Measurements from ENCODE around the gene FOXL2.

- no peak for TF ChIP-seq CEBPB (IDR thresholded peaks at IDR 0.05; ENCODE audit: borderline replicate concordance in 1 of 2, low read depth in 2 of 2, low read length in 2 of 2)
- TF ChIP-seq TCF12 (IDR thresholded peaks at IDR 0.05; ENCODE audit: low read depth, low read length), result no peak
- TF ChIP-seq NRF1 (conservative IDR thresholded peaks at IDR 0.05; ENCODE audit: low read depth, low read length), result no peak
- no peak for TF ChIP-seq EZH2 (IDR thresholded peaks at IDR 0.05; ENCODE audit: borderline replicate concordance, control insufficient read depth, low read depth, low read length)
- no peak for TF ChIP-seq CTCF (IDR thresholded peaks at IDR 0.05 in 2 of 3, conservative IDR thresholded peaks at IDR 0.05 in 1 of 3; ENCODE audit: control insufficient read depth in 2 of 3, extremely low read depth in 1 of 3, insufficient read depth in 1 of 3, low read depth in 3 of 3, low read length in 3 of 3)
- TF ChIP-seq TAF1 (IDR thresholded peaks at IDR 0.05; ENCODE audit: borderline replicate concordance, low read depth, low read length), result no peak
- no peak for TF ChIP-seq CREM (IDR thresholded peaks at IDR 0.05; ENCODE audit: low read depth)
- no peak for TF ChIP-seq CBX5 (IDR thresholded peaks at IDR 0.05; ENCODE audit: low read depth)
- no peak for TF ChIP-seq SIX5 (IDR thresholded peaks at IDR 0.05; ENCODE audit: low read depth, low read length, severe bottlenecking)
- no peak for TF ChIP-seq ZNF217 (IDR thresholded peaks at IDR 0.05)
- TF ChIP-seq POLR2AphosphoS5 (IDR thresholded peaks at IDR 0.05; ENCODE audit: low read length), result no peak
- TF ChIP-seq NR2C2 (IDR thresholded peaks at IDR 0.05; ENCODE audit: borderline replicate concordance, control insufficient read depth, insufficient read length, low read depth), result no peak
- no peak for TF ChIP-seq NFYB (IDR thresholded peaks at IDR 0.05; ENCODE audit: insufficient read depth, low read depth, low read length)
- TF ChIP-seq ZBTB33 (IDR thresholded peaks at IDR 0.05), result no peak
Observed at GRCh38 chr3:138975351-138975750, 28.4 kb upstream of the FOXL2 start.
